GM12875 (cell line): ENCODE data around the gene COX7A2.
A peak's percentile ranks its signal among the peaks of the same experiment; 100 is the strongest.

Experiments
- H3K4me3 ChIP-seq: one replicate; pipeline ENCODE4 v1.5.1; 2011; ENCODE audit warnings: low read depth, low read length, control low read depth
- CTCF ChIP-seq: IDR thresholded peaks from 2 replicates; pipeline ENCODE4 v1.5.1; 2011; ENCODE audit warnings: low read depth, mild to moderate bottlenecking, control low read depth, inconsistent platforms, low read length, moderate library complexity, borderline replicate concordance; ENCODE audit not compliant: insufficient read depth

COX7A2 gene

GRCh38 chr6:75235271-75235670 lies 8.3 kb downstream of the COX7A2 start:
- TF ChIP-seq CTCF: no peak
- H3K4me3 ChIP-seq: no peak overlapping the region

DNA sequence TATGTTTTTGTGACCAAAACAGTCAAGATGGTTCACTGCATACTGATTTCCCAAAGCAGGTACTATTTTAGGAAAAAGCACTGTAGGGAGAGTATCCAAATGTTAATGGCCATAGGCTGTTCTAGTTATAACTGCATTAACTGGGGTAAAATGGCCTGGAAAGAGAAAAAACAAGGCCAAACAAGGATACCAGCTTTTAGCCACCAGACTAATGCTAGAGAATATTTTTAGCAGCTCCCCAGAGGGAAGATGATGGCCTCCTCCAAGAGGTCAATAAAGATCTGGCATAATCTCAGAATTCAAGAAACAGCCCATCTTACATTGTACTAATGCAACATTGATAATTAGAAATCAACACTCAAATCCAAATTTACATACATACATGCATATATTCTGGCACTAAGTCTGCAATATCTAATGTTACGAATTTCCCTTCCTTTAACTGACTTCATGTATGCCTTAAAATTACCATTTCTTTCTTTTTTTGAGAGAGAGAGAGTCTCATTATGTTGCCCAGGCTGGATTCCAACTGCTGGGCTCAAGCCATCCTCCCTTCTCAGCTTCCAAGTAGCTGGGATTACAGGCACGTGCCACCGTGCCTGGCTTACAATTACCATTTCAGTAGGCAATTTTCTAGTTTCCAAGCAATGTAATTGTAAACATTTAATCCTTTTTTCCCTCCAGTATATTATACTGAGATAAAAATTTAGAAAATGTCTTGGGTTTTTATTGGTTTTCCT lies 9.3 kb downstream of the COX7A2 start:
- TF ChIP-seq CTCF: no peak
- H3K4me3 ChIP-seq: no peak overlapping the region

- TF ChIP-seq CTCF: no peak
- H3K4me3 ChIP-seq: no peak overlapping the region
Measured at GRCh38 chr6:75233092-75233615, 10.4 kb downstream of the COX7A2 start.

DNA sequence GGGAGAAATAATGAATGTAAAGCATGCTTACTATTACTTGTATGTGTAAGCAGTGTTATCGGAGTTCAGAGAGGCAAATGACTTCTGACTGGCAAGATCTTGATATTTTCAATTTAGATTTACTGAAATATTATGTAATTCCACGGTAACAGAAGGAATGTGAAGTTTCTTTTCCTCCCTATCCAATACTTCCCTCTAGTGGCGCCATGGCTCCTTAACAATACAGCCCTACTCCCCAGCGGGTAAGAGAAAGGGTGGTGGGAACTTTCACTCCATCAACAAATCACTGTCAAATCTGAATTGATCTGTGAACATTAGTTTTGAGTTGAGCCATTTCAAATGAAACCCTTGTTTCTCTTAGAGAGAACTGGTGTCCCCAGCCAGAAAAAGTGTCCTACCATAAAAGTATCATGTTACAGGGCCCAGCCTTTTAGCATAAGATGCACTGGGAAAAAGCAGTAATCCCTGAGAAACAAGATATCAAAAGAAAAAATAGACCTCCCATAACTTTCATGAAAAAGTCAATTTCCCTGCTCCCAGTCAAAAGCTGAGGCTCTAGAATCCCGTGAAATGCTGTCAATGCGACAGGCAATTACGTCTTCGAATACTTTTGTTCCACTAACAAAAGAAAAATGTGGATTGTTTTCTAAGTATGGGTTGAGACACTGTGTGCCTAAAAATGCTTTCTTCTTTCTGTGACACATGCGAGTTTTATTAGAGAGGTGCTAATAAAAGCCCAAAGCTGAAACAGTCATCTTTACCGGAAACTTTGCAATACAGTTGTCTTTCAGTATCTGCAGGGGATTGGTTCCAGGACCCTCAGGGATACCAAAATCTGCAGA lies 12.9 kb downstream of the COX7A2 start:
- H3K4me3 ChIP-seq: no peak overlapping the region
- TF ChIP-seq CTCF: peak; percentile 36; the same call in 1 of the 2 replicates

- H3K4me3 ChIP-seq: no peak overlapping the region
- TF ChIP-seq CTCF: no peak
Measured at GRCh38 chr6:75224303-75224926, 19.2 kb downstream of the COX7A2 start.

DNA sequence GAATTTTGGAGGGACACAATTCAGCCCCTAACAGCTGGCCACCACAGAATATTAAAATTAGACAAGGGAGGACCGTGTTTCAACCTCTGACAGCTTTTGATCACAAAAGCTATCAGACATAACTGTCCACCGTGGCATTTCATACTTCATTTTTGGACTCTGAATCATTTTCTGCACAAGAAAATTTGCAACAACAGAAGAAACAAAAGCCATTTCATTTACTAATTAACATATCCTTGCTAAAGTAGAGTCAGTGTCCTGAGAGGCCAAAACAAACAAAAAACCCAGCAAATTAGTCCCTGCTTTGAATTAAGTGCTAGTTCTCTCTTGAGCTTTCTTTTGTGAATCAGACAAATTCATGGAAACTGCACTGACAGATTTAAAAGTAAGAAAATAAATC lies 20.2 kb downstream of the COX7A2 start:
- no peak for TF ChIP-seq CTCF
- no peak overlapping the region for H3K4me3 ChIP-seq

GRCh38 chr6:75222261-75222660 lies 21.3 kb downstream of the COX7A2 start:
- no peak for TF ChIP-seq CTCF
- no peak overlapping the region for H3K4me3 ChIP-seq
